Astrocyte (in vitro differentiated cells and primary cell): Measurements from ENCODE around the gene PIK3R1. TPM values are rescaled to one million over a fixed set of nuclear protein-coding genes. Genes with fewer than 3 reads are reported as not detected.

ENCODE experiments used
- DNase-seq: peaks from one replicate; pipeline ENCODE4 v3.0.0-alpha.2; 2010; ENCODE audit warnings: low read depth
- FAIRE-seq: peaks from 2 replicates; lab custom pipeline; 2011; peaks lifted over from hg19 to GRCh38; lab: Jason Lieb, UNC
- H2AFZ ChIP-seq: 2 replicates; pipeline ENCODE4 v1.6.0; 2012; ENCODE audit warnings: low read depth, low read length, inconsistent platforms
- H3K27ac ChIP-seq: 2 replicates; pipeline ENCODE4 v1.5.1; 2011; ENCODE audit warnings: low read depth, low read length, inconsistent platforms
- H3K27me3 ChIP-seq: 2 replicates; pipeline ENCODE4 v1.6.0; 2011; ENCODE audit warnings: low read length, inconsistent platforms; ENCODE audit not compliant: insufficient read depth
- H3K36me3 ChIP-seq: 2 replicates; pipeline ENCODE4 v1.5.1; 2011; ENCODE audit warnings: low read length, inconsistent platforms; ENCODE audit not compliant: insufficient read depth
- H3K4me1 ChIP-seq: 2 replicates; pipeline ENCODE4 v1.5.1; 2011; ENCODE audit warnings: low read length, inconsistent platforms; ENCODE audit not compliant: insufficient read depth
- H3K4me2 ChIP-seq: 2 replicates; pipeline ENCODE4 v1.6.0; 2012; ENCODE audit warnings: low read length, inconsistent platforms
- H3K4me3 ChIP-seq: 2 replicates; pipeline ENCODE4 v1.5.1; 2011; ENCODE audit warnings: low read depth, mild to moderate bottlenecking, low read length, inconsistent platforms; ENCODE audit not compliant: insufficient read depth
- H3K79me2 ChIP-seq: 2 replicates; pipeline ENCODE4 v1.6.0; 2012; ENCODE audit warnings: mild to moderate bottlenecking, low read length, inconsistent platforms; ENCODE audit not compliant: insufficient read depth
- H3K9ac ChIP-seq: 2 replicates; pipeline ENCODE4 v1.6.0; 2012; ENCODE audit warnings: mild to moderate bottlenecking, low read length, inconsistent platforms
- H3K9me3 ChIP-seq: 2 replicates; pipeline ENCODE4 v1.5.1; 2012; ENCODE audit warnings: low read depth, mild to moderate bottlenecking, low read length, inconsistent platforms; ENCODE audit not compliant: insufficient read depth
- H4K20me1 ChIP-seq: 2 replicates; pipeline ENCODE4 v1.6.0; 2012; ENCODE audit warnings: low read length, inconsistent platforms; ENCODE audit not compliant: insufficient read depth
- H3K27ac Mint-ChIP-seq: one replicate; pipeline ENCODE4 v1.8.0; 2021; ENCODE audit warnings: mild to moderate bottlenecking, mixed read lengths; ENCODE audit not compliant: unreplicated experiment
- H3K27me3 Mint-ChIP-seq: one replicate; pipeline ENCODE4 v1.8.0; 2021; ENCODE audit warnings: low read depth, mixed read lengths; ENCODE audit not compliant: unreplicated experiment
- H3K36me3 Mint-ChIP-seq: one replicate; pipeline ENCODE4 v1.8.0; 2021; ENCODE audit warnings: low read depth, mixed read lengths; ENCODE audit not compliant: unreplicated experiment
- H3K4me1 Mint-ChIP-seq: one replicate; pipeline ENCODE4 v1.8.0; 2021; ENCODE audit warnings: low read depth, mixed read lengths; ENCODE audit not compliant: unreplicated experiment
- H3K4me3 Mint-ChIP-seq: one replicate; pipeline ENCODE4 v1.8.0; 2021; ENCODE audit warnings: mild to moderate bottlenecking, moderate library complexity, mixed read lengths; ENCODE audit not compliant: unreplicated experiment
- H3K9me3 Mint-ChIP-seq: one replicate; pipeline ENCODE4 v1.8.0; 2021; ENCODE audit warnings: mild to moderate bottlenecking, mixed read lengths; ENCODE audit not compliant: unreplicated experiment
- EZH2 ChIP-seq: IDR thresholded peaks from 2 replicates; pipeline ENCODE4 v1.6.1; 2012; ENCODE audit warnings: mild to moderate bottlenecking, low read length, inconsistent platforms; ENCODE audit not compliant: insufficient read depth
- total RNA-seq: library from RNA; stranded (reverse); gene quantifications from 2 replicates; pipeline ENCODE4 v1.2.1, GENCODE V29; 2021
- TF ChIP-seq, protein P1 (sequence below): IDR thresholded peaks from 2 replicates; pipeline ENCODE4 v1.5.1; 2011; ENCODE audit warnings: low read depth, mild to moderate bottlenecking, inconsistent platforms, low read length, moderate library complexity; ENCODE audit not compliant: insufficient read depth

The PIK3R1 gene
- total RNA-seq, 1 donor from 2014 or later: 25.7 TPM

DNA sequence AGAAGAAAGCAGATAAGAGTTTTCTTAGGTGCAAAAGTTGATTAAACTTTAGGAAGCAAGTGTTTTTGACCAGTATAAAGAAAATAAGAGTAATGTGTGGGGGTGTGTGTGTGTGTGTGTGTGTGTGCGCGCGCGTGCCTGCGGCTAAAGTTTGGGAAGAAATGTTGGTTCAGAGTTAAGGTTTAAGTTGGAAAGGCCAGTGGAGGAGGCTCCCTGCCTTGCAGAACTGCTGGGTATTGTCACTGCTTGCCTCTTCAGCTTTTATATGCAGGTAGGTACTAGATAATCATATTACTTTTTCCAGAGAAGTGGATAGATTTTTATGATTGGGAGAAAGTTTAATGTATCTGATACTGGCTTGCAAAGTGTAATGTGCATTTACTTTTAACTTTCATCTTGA lies 2.0 kb downstream of the PIK3R1 start:
- Mint-ChIP-seq H3K4me1 (peaks cover 6% of the 10 kb centered on the region), H3K36me3 (no peaks in the 10 kb centered on the region), H3K4me3 (peak overlapping the region; percentile 93), H3K27ac (no peak overlapping the region), H3K9me3 (peaks cover 2% of the 10 kb centered on the region), H3K27me3 (no peaks in the 10 kb centered on the region)
- peaks cover 59% of the 10 kb centered on the region for H3K79me2 ChIP-seq
- no peaks in the 10 kb centered on the region for H3K27me3 ChIP-seq
- TF ChIP-seq, protein P1, sequence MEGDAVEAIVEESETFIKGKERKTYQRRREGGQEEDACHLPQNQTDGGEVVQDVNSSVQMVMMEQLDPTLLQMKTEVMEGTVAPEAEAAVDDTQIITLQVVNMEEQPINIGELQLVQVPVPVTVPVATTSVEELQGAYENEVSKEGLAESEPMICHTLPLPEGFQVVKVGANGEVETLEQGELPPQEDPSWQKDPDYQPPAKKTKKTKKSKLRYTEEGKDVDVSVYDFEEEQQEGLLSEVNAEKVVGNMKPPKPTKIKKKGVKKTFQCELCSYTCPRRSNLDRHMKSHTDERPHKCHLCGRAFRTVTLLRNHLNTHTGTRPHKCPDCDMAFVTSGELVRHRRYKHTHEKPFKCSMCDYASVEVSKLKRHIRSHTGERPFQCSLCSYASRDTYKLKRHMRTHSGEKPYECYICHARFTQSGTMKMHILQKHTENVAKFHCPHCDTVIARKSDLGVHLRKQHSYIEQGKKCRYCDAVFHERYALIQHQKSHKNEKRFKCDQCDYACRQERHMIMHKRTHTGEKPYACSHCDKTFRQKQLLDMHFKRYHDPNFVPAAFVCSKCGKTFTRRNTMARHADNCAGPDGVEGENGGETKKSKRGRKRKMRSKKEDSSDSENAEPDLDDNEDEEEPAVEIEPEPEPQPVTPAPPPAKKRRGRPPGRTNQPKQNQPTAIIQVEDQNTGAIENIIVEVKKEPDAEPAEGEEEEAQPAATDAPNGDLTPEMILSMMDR: no peak
- TF ChIP-seq EZH2: no peak
- FAIRE-seq: no peak
- H3K4me3 ChIP-seq: peak overlapping the region; percentile 86
- H3K27ac ChIP-seq: no peak overlapping the region
- peak; percentile 28 for DNase-seq
- no peak overlapping the region for H2AFZ ChIP-seq
- H3K4me2 ChIP-seq: peak overlapping the region; percentile 96
- H3K9me3 ChIP-seq: no peaks in the 10 kb centered on the region
- peak overlapping the region; percentile 80 for H3K9ac ChIP-seq
- H3K4me1 ChIP-seq: peaks cover 7% of the 10 kb centered on the region
- no peaks in the 10 kb centered on the region for H3K36me3 ChIP-seq
- peaks cover 48% of the 10 kb centered on the region for H4K20me1 ChIP-seq

DNA sequence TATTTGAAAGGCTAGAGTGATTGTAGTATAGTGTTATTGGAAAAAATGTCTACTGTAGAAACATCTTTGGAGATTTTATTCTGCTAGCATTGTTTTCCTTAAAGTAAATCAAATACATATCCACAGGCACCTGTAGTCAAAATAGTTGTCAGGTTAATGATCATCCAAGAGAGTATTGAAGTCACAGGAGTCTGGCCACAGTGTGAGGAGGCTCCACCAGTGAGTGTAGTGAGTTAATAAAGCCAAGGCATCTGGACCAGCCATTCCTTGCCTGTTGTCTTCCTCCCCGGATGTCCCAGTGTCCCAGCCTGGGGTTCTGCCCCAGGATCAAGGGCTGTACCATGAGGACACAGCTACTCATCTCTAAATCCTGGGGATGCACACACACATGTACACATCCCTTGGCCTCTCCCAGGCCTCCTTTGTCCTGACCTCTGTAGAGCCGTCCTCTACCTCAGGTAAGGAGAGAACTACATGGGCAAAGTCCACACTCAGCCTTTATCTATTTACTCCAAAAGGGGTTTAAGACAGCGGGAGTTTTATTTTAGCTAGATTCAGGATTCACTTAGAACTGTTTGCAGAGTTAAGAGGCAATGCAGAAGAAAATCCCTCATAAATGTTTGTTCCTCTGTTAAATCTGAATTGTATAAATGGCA lies 3.7 kb downstream of the PIK3R1 start:
- Histone ChIP-seq H3K36me3 (no peaks in the 10 kb centered on the region), H3K9ac (no peak overlapping the region), H3K27ac (no peak overlapping the region), H3K4me3 (no peak overlapping the region), H3K9me3 (no peaks in the 10 kb centered on the region), H4K20me1 (peaks cover 60% of the 10 kb centered on the region), H2AFZ (no peak overlapping the region), H3K27me3 (no peaks in the 10 kb centered on the region), H3K79me2 (peaks cover 73% of the 10 kb centered on the region), H3K4me1 (peaks cover 7% of the 10 kb centered on the region), H3K4me2 (no peak overlapping the region)
- H3K9me3 Mint-ChIP-seq: peaks cover 2% of the 10 kb centered on the region
- FAIRE-seq (no peak), DNase-seq (no peak)
- H3K27me3 Mint-ChIP-seq: no peaks in the 10 kb centered on the region
- H3K4me3 Mint-ChIP-seq: no peak overlapping the region
- no peak overlapping the region for H3K27ac Mint-ChIP-seq
- TF ChIP-seq, protein P1: no peak
- TF ChIP-seq EZH2: no peak
- H3K4me1 Mint-ChIP-seq: peaks cover 6% of the 10 kb centered on the region
- no peaks in the 10 kb centered on the region for H3K36me3 Mint-ChIP-seq

DNA sequence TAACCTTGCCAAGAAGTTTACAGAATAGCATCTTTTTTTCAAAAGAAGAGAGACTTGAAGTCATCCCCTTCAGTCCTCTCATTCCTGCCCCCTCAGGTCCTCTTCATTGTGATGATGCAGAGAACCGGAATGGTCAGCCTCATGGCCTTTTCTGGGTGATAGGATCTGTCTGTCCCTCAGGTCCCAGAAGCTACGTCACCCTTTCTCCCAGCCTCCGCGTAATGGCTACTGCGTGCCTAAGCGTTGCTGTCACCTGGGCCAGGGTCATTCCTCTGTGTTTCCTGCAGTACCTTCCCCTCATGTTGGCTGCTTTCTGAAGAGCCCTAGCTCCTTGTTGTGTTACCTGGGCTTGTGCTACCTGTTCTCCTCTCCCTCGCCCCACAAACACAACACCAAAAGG lies 4.7 kb downstream of the PIK3R1 start:
- no peak for DNase-seq
- H3K9me3 ChIP-seq: no peaks in the 10 kb centered on the region
- peaks cover 75% of the 10 kb centered on the region for H3K79me2 ChIP-seq
- no peak overlapping the region for H2AFZ ChIP-seq
- peaks cover 9% of the 10 kb centered on the region for H3K4me1 ChIP-seq
- Mint-ChIP-seq H3K27me3 (no peaks in the 10 kb centered on the region), H3K27ac (no peak overlapping the region), H3K4me3 (no peak overlapping the region), H3K36me3 (no peaks in the 10 kb centered on the region), H3K4me1 (peaks cover 13% of the 10 kb centered on the region), H3K9me3 (peaks cover 2% of the 10 kb centered on the region)
- no peaks in the 10 kb centered on the region for H3K36me3 ChIP-seq
- H3K27me3 ChIP-seq: no peaks in the 10 kb centered on the region
- TF ChIP-seq, protein P1: no peak
- TF ChIP-seq EZH2: no peak
- no peak overlapping the region for H3K27ac ChIP-seq
- H3K9ac ChIP-seq: no peak overlapping the region
- H3K4me2 ChIP-seq: no peak overlapping the region
- no peak overlapping the region for H3K4me3 ChIP-seq
- no peak for FAIRE-seq
- H4K20me1 ChIP-seq: peaks cover 65% of the 10 kb centered on the region
